HCT116 (cell line): ENCODE results near the gene ITPR1.

Experiments used
- CTCF ChIP-seq, 3 experiments: fragments of 200-600 bp in 1 of 3; sonication (generic) in 1 of 3; IDR thresholded peaks in 2 of 3; conservative IDR thresholded peaks in 1 of 3; 2 replicates each; pipeline ENCODE4 v1.5.1; 2012 to 2017; ENCODE audit warnings: low read depth in 2 of 3, low read length in 2 of 3, antibody characterized with exemption in 1 of 3, borderline replicate concordance in 1 of 3, control low read depth in 1 of 3, mild to moderate bottlenecking in 1 of 3, mixed read lengths in 1 of 3, mixed run types in 1 of 3, moderate library complexity in 1 of 3; ENCODE audit not compliant: insufficient read depth in 1 of 3
- POLR2A ChIP-seq: IDR thresholded peaks from 2 replicates; pipeline ENCODE4 v1.7.0; 2011; ENCODE audit warnings: borderline replicate concordance; ENCODE audit not compliant: insufficient read depth, insufficient read length; ENCODE audit errors: extremely low read depth
- REST ChIP-seq: IDR thresholded peaks from 2 replicates; pipeline ENCODE4 v1.6.1; 2012; ENCODE audit warnings: low read depth
- ZNF274 ChIP-seq: fragments of 200-500 bp; sonication (Bioruptor generic); IDR thresholded peaks from 2 replicates; pipeline ENCODE4 v1.6.1; 2014; ENCODE audit warnings: mild to moderate bottlenecking, low read depth, low read length, inconsistent platforms

- TF ChIP-seq CTCF (IDR thresholded peaks at IDR 0.05 in 2 of 3, conservative IDR thresholded peaks at IDR 0.05 in 1 of 3; ENCODE audit: borderline replicate concordance in 1 of 3, insufficient read depth in 1 of 3, low read depth in 2 of 3, low read length in 2 of 3) (no peak), POLR2A (no peak), REST (no peak), ZNF274 (no peak)
These were observed 121.8 kb downstream of the ITPR1 start for GRCh38 chr3:4614927-4615326.
